HG02571 (cell line): ENCODE measurements around the gene CLIP2.
"Not testable (repeated sequence)": the region's sequence is repeated elsewhere in the genome, so short reads cannot be mapped to it uniquely, and the experiment has no call there.

Experiments used
- ATAC-seq: cut with Tn5 transposase; IDR thresholded peaks from one replicate; pipeline ENCODE4 v1.9.1; 2021; ENCODE audit warnings: mild to moderate bottlenecking, moderate library complexity; ENCODE audit not compliant: unreplicated experiment

Gene CLIP2

DNA sequence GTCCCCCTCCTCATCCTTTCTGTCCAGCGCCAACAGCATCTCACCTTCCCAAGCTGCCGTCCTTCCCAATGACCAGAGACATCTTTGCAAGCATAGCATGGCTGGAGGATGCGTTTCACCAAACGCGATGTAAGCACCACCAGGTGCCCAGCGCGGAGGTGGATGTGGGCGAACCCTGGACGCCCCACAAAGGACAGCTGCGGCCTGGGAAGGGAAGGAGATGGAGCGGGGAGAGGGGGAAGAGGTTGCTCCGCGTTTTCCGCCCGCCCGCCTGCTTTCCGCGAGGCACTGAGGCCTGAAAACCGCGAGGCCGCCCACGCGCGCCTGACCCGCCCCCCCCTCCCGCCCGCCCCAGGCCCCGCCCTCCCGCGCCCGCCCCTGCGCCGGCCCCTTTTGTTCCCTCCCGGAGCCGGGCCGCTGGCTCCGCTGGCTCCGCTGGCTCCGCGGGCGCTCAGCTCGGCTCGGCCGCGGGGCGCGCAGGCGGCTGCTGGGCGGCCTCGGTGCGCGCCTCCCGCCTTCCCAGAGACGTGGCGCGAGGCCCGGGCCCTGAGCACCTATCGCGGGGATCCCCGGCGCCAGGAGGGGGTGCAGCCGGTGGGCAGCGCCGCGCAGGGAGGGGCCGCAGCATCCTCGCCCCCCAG lies at the start of gene CLIP2:
Gene CLIP2, plus strand, starts transcription at position 390 of the 641 bp plus-strand sequence. CDS start 28,140 bp downstream, outside the sequence.
- peak; percentile 36 for ATAC-seq

DNA sequence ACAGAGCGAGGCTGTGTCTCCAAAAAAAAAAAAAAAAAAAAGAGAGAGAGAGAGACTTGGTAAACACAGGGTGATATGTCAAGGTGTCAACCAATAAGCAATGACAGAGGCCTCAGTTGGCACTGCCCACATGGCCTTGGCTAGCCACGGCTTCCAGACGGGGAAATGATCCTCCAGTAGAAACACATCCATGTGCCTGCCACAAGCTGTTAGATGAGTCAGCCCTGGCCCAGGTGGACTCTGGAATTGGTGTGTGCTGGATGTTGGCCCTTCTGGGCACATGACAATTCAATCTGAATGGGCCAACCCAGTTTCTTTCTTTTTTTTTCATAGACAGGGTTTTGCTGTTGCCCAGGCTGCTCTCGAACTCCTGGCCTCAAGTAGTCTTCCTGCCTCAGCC lies 48.7 kb upstream of the CLIP2 start:
- ATAC-seq: no peak

DNA sequence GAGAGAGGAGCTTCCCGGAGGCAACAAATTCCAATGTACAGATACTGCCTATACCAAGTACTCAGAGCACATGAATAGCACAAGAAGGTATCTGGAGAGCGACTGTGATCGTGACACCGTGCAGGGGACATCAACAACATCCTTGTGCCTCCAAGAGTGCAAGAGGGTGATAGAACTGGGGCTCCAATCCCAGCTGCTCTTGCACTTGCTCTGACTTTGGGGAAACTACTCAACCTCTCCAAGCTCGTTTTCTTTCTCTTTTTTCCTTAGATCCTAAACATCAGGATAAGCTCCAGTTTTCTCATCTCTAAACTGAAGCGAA lies 47.1 kb upstream of the CLIP2 start:
- ATAC-seq: no peak

DNA sequence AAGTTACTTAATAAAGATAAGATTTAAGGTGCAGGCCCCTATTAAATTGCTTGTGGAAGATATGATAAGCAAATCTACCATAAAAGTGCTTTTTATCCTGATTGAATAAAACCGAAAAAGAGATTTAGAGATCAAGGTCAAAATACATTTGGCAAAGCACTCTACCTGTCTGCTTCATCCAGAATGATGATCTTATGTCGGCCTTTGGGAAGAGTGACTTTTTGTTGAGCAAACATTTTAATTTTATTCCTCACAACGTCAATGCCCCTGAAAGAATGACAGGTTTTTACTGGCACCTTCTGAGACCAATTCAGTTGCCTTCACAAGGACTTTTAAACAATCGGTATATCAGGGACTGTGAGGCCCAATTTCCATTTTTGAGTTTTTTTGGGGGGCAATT lies 42.7 kb upstream of the CLIP2 start:
- ATAC-seq: no peak

DNA sequence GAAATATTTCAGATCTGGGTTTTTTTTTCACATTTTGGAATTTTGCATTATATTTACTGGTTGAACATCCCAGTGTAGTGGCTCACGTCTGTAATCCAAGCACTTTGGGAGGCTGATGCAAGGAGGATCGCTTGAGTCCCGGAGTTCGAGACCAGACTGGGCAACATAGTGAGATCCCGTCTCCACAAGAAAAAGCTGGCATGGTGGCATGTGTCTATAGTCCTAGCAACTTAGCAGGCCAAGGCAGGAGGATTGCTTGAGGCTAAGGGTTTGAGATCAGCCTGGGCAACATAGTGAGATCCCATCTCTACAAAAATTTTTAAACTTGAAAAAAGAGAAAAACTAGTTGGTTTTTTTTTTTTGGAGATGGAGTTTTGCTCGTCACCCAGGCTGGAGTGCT lies 41.1 kb upstream of the CLIP2 start:
- no peak for ATAC-seq

DNA sequence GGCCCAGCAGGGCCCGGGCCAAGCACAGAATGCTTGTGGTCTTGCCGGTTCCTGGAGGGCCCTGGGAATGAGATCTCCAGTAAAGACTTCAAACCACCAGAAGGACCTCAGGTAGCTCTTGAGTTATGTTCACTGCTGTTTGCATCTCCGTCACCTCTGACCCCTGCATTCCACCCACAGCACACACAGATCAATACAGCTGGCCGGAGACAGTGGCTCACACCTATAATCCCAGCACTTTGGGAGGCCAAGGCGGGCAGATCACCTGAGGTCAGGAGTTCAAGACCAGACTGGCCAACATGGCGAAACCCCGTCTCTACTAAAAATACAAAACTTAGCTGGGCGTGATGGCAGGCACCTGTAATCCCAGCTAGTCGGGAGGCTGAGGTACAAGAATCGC lies 40.1 kb upstream of the CLIP2 start:
- not testable (repeated sequence) for ATAC-seq

DNA sequence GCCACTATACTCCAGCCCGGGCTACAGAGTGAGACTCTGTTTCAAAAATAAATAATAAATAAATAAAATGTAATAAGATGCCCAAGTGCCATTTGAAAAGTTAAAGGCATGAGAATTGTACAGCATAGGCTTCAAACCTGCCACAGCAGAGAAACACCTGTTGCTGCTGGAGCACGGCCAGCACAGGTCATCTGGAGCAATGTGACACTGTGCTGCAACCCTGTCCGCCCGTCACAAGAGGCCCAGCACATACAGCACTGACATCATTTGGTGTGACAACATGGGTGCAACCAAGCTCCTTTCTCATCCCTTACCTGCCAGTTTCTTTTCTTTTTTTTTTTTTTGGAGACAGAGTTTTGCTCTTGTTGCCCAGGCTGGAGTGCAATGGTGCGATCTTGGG lies 36.3 kb upstream of the CLIP2 start:
- ATAC-seq: no peak

DNA sequence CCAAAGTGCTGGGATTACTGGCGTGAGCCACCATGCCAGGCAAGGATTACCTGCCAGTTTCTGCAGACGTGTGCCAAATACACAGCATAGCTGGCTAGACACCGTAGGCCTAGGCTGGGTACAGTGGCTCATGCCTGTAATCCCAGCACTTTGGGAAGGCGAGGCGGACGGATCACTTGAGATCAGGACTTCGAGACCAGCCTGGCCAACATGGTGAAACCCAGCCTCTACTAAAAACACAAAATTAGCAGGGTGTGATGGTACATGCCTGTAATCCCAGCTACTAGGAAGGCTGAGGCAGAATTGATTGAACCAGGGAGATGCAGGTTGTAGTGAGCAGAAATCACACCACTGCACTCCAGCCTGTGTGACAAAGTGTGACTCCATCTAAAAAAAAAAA lies 35.9 kb upstream of the CLIP2 start:
- no peak for ATAC-seq

DNA sequence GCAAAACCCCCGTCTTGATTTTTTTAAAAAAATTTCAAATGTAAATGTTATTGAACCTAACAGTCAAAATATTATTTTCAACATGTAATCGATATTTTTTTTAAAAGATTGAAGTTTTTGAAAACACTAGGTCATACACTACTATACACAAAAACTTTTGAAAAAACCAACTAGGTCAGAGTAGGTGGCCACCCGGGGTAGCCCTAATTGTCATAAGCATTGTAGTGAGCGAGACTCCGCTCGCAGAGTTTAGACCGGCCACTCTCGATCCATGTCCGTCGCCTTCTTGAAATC lies 35.4 kb upstream of the CLIP2 start:
- peak; percentile 8 for ATAC-seq

DNA sequence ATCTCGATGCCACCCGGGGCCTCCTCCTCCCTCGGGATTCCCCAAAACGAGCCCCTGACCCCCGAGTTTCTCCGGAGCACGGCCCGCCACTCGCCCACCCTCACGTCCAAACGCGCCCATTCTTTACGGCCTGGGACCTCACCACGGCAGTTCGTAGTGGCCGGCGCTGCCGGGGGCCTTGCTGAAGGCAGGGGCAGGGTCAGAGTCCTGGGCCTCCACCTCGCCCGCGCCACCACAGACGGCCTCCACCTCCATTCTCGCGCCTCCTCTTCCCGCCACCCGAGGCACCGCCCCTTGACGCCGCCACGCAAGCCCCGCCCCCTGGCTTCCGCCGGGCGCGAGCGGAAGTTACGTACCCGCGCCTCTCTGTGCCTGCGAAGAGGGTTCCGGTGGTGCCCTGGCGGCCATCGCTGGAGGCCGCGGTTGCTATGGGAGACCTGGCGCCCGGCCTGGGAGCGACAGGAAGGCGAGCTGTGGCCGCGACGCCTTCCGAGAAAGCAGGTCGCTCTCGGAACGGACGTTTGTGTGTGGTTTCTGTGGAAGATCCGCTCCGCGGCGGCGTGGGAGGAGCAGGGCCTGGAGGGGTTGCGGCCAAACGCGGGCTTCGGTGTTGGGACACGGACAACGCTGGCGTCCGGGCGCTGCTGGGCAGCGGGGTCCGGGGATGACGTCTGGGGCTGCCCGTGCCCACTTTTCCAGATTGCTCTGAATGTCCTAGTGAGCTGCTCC lies 34.9 kb upstream of the CLIP2 start, which contains the start of gene RFC2:
Gene RFC2, minus strand, starts transcription at position 271 of the 729 bp plus-strand sequence. Its CDS starts 16 bp downstream, at position 255.
- ATAC-seq: peak; percentile 91

DNA sequence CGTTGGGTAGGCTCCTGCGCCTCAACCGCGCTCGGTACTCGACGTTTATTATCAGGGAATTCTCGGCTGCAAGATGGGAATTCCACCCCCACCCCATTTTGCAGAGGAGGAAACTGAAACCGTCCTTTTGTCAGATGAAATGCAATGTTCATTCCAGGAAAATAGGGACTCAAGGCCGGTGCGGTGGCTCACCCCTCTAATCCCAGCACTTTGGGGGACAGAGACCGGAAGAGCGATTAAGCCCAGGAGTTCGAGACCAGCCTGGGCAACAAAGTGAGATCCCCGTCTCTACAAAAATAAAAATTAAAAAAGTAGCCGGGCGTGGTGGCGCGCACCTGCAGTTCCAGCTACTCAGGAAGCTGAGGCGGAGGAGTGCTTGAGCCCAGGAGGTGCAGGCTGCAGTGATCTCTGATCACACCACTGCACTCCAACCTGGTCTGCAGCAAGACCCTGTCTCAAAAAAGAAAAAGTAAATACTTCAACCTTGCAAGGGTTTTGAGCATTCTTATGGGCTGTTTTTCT lies 34.3 kb upstream of the CLIP2 start:
- no peak for ATAC-seq

DNA sequence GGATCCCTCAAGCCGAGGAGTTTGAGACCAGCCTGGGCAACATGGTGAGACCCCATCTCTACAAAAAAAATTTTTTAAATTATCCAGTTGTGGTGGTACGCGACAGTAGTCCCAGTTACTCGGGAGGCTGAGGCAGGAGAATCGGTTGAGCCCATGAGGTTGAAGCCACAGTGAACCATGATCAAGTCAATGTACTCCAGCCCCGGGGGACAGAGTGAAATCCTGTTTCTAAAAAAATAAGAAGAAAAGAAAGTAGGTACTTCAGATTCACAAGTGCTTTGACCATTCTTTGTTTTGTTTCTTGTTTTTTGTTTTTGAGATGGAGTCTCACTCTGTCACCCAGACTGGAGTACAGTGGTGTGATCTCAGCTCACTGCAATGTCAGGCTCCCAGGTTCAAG lies 33.7 kb upstream of the CLIP2 start:
- ATAC-seq: not testable (repeated sequence)

DNA sequence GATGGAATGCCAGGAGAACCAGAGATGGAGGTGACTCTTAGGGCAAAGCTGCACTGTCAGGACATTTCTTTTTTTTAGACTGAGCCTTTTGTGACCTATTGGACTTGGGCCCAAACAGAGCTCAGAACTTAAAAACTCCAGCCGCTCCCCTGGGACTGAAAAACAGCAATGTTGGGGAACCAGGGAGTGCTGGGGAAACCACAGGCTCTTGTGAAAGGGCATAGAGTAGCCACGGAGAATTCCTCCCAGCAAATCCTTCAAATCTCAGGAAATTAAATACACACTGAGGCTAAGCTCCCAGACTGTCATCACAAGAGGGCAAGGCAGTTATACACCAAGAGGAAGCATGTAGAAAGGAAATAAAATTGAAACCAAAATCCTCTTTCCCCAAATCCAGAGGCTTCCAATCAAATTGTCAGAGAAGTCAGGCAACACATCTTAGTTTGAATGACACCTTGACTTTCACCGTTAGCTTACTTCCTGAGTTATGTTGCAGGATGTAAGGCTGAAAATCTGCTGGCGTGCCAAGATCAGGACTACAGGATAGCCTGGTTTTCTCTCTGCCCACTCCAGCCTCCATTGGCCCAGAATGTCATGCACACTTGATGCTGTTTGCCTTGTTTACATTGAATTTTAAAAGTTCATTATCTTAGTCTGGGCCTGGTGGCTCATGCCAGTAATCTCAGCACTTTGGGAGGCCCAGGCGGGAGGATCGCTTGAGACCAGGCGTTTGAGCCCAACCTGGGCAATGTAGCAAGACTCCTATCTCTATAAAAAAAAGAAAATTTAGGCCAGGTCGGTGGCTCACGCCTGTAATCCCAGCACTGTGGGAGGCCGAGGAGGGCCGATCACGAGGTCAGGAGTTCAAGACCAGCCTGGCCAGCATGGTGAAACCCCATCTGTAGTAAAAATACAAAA lies 32.5 kb upstream of the CLIP2 start:
- ATAC-seq: no peak

DNA sequence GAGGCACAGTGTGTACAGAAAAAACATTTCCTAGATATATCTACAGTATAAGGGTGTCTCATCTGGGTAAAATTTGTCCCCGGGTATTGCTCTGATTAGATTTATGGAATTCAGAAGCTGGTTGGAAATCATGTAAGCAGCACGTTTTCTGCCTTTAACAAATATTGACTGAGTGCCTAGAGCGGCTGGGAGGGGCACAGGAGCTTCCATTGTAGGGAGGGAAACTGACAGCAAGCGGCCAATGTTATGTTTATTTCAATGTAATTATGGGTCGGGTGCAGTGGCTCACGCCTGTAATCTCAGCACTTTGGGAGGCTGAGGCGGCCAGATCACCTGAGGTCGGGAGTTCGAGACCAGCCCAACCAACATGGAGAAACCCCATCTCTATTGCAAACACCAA lies 30.6 kb upstream of the CLIP2 start:
- ATAC-seq: no peak

DNA sequence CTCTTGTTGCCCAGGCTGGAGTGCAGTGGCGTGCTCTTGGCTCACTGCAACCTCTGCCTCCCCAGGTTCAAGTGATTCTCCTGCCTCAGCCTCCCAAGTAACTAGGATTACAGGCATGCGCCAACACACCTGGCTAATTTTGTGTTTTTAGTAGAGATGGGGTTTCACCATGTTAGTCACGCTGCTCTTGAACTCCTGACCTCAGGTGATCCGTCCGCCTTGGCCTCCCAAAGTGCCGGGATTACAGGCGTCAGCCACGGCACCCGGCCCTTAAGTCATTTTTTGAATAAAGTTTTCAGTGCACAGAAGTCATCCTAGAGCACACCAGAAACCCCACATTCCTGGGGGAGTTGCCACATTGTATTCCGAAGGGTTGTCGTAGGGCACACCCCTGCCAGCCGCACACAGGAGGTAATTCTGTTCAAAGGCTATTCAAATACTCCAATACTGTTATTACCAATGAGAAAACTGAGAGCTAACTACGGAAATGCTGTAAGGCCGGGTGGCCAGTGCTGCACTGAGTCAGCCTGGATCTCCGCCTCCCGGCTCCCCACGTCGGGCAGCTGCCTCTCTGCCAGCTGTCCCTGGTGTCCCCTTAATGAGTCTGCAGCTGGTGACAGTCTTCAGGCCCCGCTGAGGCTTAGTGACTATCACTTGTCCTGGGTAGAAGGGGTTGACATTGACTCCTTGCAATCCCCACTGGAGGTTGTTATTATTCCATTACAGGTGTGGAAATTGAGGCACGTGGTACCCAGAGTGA lies 26.4 kb upstream of the CLIP2 start:
- ATAC-seq: no peak

DNA sequence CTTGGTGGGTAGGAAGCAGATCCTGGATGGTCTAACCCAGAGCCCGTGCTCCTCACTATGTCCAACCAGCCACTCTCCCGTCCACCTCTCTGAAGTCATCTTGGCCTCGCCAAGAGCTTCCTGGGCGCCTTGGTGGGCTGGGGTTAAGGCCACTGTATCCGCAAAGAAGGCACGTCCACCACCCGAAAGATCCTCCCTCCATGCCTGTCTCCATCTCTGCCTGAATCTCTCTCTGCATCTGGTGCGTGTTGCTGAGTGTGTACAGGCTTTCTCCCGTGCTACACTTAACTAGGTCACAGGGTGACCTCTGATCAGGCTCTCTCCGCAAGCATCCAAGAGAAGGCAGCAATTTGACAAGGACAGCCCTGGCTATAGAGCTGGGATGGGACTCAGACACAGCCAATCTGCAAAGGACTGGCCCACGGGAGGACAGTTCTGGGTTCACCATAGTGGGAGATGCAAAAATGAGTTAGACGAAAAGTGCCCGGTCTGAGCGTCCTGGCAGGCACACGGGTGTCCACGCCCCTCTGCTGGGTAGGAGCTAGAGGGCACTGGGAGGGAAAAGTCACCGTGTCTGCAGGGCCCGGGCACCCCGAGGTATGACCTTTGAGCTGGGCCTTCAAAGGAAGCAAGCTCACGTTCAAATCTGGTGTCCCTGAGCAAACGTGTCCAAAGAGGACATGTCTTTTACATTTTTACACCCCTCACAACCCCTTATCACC lies 25.6 kb upstream of the CLIP2 start:
- ATAC-seq: no peak

DNA sequence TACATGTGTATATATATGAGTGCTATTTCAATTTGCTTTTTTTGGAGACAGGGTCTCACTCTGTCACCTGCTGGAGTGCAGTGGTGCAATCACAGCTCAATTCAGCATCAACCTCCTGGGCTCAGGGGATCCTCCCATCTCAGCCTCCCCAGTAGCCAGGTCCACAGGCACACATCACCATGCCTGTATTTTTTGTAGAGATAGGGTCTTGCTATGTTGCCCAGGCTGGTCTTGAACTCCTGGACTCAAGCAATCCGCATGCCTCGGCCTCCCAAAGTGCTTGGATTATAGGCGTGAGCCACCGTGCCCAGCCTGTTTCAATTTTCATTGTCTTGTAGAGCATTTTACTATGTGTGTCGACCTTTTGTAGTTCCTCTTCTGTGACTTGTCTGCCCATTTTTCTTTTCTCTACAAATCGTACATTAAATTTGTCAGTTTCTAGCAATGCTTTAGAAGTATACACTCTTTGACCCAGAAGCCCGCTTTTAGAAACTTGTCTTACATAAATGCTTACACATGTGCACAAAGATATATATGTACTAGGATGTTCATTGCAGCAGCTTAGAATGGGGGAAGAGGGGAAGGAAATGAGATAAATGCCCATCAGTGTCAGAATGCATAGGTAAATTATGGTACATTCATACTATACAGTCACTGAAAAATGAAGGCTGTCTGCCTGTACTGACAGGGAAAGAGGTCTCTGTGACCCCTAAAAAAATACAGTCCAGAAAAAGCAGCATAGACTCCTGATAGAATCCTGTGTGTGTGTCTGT lies 22.8 kb upstream of the CLIP2 start:
- ATAC-seq: no peak

DNA sequence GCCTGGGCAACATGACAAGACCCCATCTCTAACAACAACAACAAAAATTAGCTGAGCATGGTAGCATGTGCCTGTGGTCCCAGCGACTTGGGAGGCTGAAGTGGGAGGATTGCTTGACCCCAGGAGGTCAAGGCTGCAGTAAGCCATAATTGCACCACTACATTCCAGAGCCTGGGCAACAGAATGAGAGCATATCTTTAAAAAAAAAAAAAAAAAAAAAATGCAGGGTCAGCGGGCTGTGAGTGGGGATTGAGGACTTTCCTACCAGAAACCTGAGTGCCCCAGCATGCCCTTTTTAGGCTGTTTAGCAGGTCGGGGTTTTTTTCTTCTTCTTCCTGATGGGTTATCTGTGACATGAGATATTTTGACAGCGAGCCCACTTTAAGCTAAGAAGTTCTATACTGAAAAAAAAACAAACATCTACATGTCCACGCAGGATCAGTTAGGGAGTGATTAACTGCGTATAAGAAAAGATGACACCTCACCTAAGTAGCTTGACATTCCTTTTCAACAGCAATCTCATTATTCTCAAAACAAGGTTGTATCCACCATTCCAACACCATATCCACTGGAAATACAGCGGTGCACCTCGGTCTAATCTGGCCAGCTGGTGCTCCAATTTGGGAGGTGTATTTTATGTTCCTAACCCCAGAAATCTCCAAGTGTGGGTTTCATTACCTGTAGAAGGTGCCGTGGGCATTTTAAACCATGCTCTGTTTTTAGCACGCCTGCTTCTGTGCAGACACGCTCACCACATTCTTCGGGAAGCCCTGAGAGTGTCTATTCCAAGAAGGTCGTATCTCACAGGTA lies 21.2 kb upstream of the CLIP2 start:
- no peak for ATAC-seq
